ENCODE measurements around the gene SLC18A3. TPM values are rescaled to one million over a fixed set of nuclear protein-coding genes. Genes with fewer than 3 reads are reported as not detected.

The SLC18A3 gene
- total RNA-seq, 1 donor from 2014 or later: not detected

GRCh38 chr10:49615213-49615612 lies 5.1 kb downstream of the SLC18A3 start:
- no peak overlapping the region for H3K4me3 ChIP-seq (ENCODE audit: low read length in 3 of 3)
- peaks cover 6 to 18% (median 10%) of the 10 kb centered on the region in 3 donors for H3K4me1 ChIP-seq (ENCODE audit: control insufficient read depth in 3 of 3, insufficient read depth in 3 of 3, low read length in 3 of 3)
- peaks cover 83 to 88% (median 84%) of the 10 kb centered on the region in 3 donors for H3K27me3 ChIP-seq (ENCODE audit: control insufficient read depth in 3 of 3, insufficient read depth in 3 of 3, low read length in 3 of 3)
- H3K36me3 ChIP-seq (ENCODE audit: control insufficient read depth in 3 of 3, insufficient read depth in 3 of 3, low read length in 3 of 3): no peaks in the 10 kb centered on the region
- H3K9ac ChIP-seq (ENCODE audit: low read depth in 1 of 3, low read length in 3 of 3): no peak overlapping the region
- no peak overlapping the region for H3K27ac ChIP-seq (ENCODE audit: low read depth, low read length)
- no peaks in the 10 kb centered on the region for H3K9me3 ChIP-seq (ENCODE audit: control insufficient read depth in 3 of 3, low read length in 3 of 3)

GRCh38 chr10:49615721-49616120 lies 5.6 kb downstream of the SLC18A3 start:
- H3K9ac ChIP-seq (ENCODE audit: low read depth in 1 of 3, low read length in 3 of 3): no peak overlapping the region
- H3K9me3 ChIP-seq (ENCODE audit: control insufficient read depth in 3 of 3, low read length in 3 of 3): no peaks in the 10 kb centered on the region
- H3K27ac ChIP-seq (ENCODE audit: low read depth, low read length): no peak overlapping the region
- peaks cover 82 to 85% (median 84%) of the 10 kb centered on the region in 3 donors for H3K27me3 ChIP-seq (ENCODE audit: control insufficient read depth in 3 of 3, insufficient read depth in 3 of 3, low read length in 3 of 3)
- H3K4me1 ChIP-seq (ENCODE audit: control insufficient read depth in 3 of 3, insufficient read depth in 3 of 3, low read length in 3 of 3): peaks cover 6 to 18% (median 7%) of the 10 kb centered on the region in 3 donors
- H3K36me3 ChIP-seq (ENCODE audit: control insufficient read depth in 3 of 3, insufficient read depth in 3 of 3, low read length in 3 of 3): no peaks in the 10 kb centered on the region
- no peak overlapping the region for H3K4me3 ChIP-seq (ENCODE audit: low read length in 3 of 3)

- H3K4me3 ChIP-seq (ENCODE audit: low read length in 3 of 3): no peak overlapping the region
- H3K9ac ChIP-seq (ENCODE audit: low read depth in 1 of 3, low read length in 3 of 3): no peak overlapping the region
- H3K9me3 ChIP-seq (ENCODE audit: control insufficient read depth in 3 of 3, low read length in 3 of 3): no peaks in the 10 kb centered on the region
- H3K27me3 ChIP-seq (ENCODE audit: control insufficient read depth in 3 of 3, insufficient read depth in 3 of 3, low read length in 3 of 3): peaks cover 75 to 81% (median 76%) of the 10 kb centered on the region in 3 donors
- no peak overlapping the region for H3K27ac ChIP-seq (ENCODE audit: low read depth, low read length)
- no peaks in the 10 kb centered on the region for H3K36me3 ChIP-seq (ENCODE audit: control insufficient read depth in 3 of 3, insufficient read depth in 3 of 3, low read length in 3 of 3)
- peaks cover 0 to 10% (median 0%) of the 10 kb centered on the region in 3 donors for H3K4me1 ChIP-seq (ENCODE audit: control insufficient read depth in 3 of 3, insufficient read depth in 3 of 3, low read length in 3 of 3)
Measured at GRCh38 chr10:49616421-49617101, 6.5 kb downstream of the SLC18A3 start.

GRCh38 chr10:49617121-49618020 lies 7.3 kb downstream of the SLC18A3 start:
- H3K27me3 ChIP-seq (ENCODE audit: control insufficient read depth in 3 of 3, insufficient read depth in 3 of 3, low read length in 3 of 3): peaks cover 67 to 73% (median 68%) of the 10 kb centered on the region in 3 donors
- H3K4me1 ChIP-seq (ENCODE audit: control insufficient read depth in 3 of 3, insufficient read depth in 3 of 3, low read length in 3 of 3): peaks cover 0 to 5% (median 0%) of the 10 kb centered on the region in 3 donors
- no peak overlapping the region for H3K27ac ChIP-seq (ENCODE audit: low read depth, low read length)
- H3K9ac ChIP-seq (ENCODE audit: low read depth in 1 of 3, low read length in 3 of 3): no peak overlapping the region
- H3K36me3 ChIP-seq (ENCODE audit: control insufficient read depth in 3 of 3, insufficient read depth in 3 of 3, low read length in 3 of 3): no peaks in the 10 kb centered on the region
- no peaks in the 10 kb centered on the region for H3K9me3 ChIP-seq (ENCODE audit: control insufficient read depth in 3 of 3, low read length in 3 of 3)
- no peak overlapping the region for H3K4me3 ChIP-seq (ENCODE audit: low read length in 3 of 3)

GRCh38 chr10:49618821-49619220 lies 8.7 kb downstream of the SLC18A3 start:
- H3K27ac ChIP-seq (ENCODE audit: low read depth, low read length): no peak overlapping the region
- peaks cover 53 to 59% (median 59%) of the 10 kb centered on the region in 3 donors for H3K27me3 ChIP-seq (ENCODE audit: control insufficient read depth in 3 of 3, insufficient read depth in 3 of 3, low read length in 3 of 3)
- H3K9ac ChIP-seq (ENCODE audit: low read depth in 1 of 3, low read length in 3 of 3): no peak overlapping the region
- H3K4me3 ChIP-seq (ENCODE audit: low read length in 3 of 3): no peak overlapping the region
- no peaks in the 10 kb centered on the region for H3K36me3 ChIP-seq (ENCODE audit: control insufficient read depth in 3 of 3, insufficient read depth in 3 of 3, low read length in 3 of 3)
- H3K9me3 ChIP-seq (ENCODE audit: control insufficient read depth in 3 of 3, low read length in 3 of 3): no peaks in the 10 kb centered on the region
- no peaks in the 10 kb centered on the region for H3K4me1 ChIP-seq (ENCODE audit: control insufficient read depth in 3 of 3, insufficient read depth in 3 of 3, low read length in 3 of 3)

GRCh38 chr10:49619613-49620012 lies 9.5 kb downstream of the SLC18A3 start:
- Histone ChIP-seq H3K27me3 (ENCODE audit: control insufficient read depth in 3 of 3, insufficient read depth in 3 of 3, low read length in 3 of 3) (peaks cover 48 to 58% (median 55%) of the 10 kb centered on the region in 3 donors), H3K4me1 (ENCODE audit: control insufficient read depth in 3 of 3, insufficient read depth in 3 of 3, low read length in 3 of 3) (no peaks in the 10 kb centered on the region), H3K4me3 (ENCODE audit: low read length in 3 of 3) (no peak overlapping the region), H3K36me3 (ENCODE audit: control insufficient read depth in 3 of 3, insufficient read depth in 3 of 3, low read length in 3 of 3) (no peaks in the 10 kb centered on the region), H3K27ac (ENCODE audit: low read depth, low read length) (no peak overlapping the region), H3K9ac (ENCODE audit: low read depth in 1 of 3, low read length in 3 of 3) (no peak overlapping the region), H3K9me3 (ENCODE audit: control insufficient read depth in 3 of 3, low read length in 3 of 3) (no peaks in the 10 kb centered on the region)

GRCh38 chr10:49620286-49620810 lies 10.2 kb downstream of the SLC18A3 start:
- H3K4me3 ChIP-seq (ENCODE audit: low read length in 3 of 3): no peak overlapping the region
- H3K27ac ChIP-seq (ENCODE audit: low read depth, low read length): no peak overlapping the region
- no peaks in the 10 kb centered on the region for H3K9me3 ChIP-seq (ENCODE audit: control insufficient read depth in 3 of 3, low read length in 3 of 3)
- no peaks in the 10 kb centered on the region for H3K4me1 ChIP-seq (ENCODE audit: control insufficient read depth in 3 of 3, insufficient read depth in 3 of 3, low read length in 3 of 3)
- peaks cover 41 to 54% (median 48%) of the 10 kb centered on the region in 3 donors for H3K27me3 ChIP-seq (ENCODE audit: control insufficient read depth in 3 of 3, insufficient read depth in 3 of 3, low read length in 3 of 3)
- H3K9ac ChIP-seq (ENCODE audit: low read depth in 1 of 3, low read length in 3 of 3): no peak overlapping the region
- H3K36me3 ChIP-seq (ENCODE audit: control insufficient read depth in 3 of 3, insufficient read depth in 3 of 3, low read length in 3 of 3): no peaks in the 10 kb centered on the region

GRCh38 chr10:49620841-49621378 lies 10.8 kb downstream of the SLC18A3 start:
- Histone ChIP-seq H3K9me3 (ENCODE audit: control insufficient read depth in 3 of 3, low read length in 3 of 3) (no peaks in the 10 kb centered on the region), H3K36me3 (ENCODE audit: control insufficient read depth in 3 of 3, insufficient read depth in 3 of 3, low read length in 3 of 3) (no peaks in the 10 kb centered on the region), H3K27me3 (ENCODE audit: control insufficient read depth in 3 of 3, insufficient read depth in 3 of 3, low read length in 3 of 3) (peaks cover 35 to 49% (median 42%) of the 10 kb centered on the region in 3 donors), H3K4me1 (ENCODE audit: control insufficient read depth in 3 of 3, insufficient read depth in 3 of 3, low read length in 3 of 3) (no peaks in the 10 kb centered on the region), H3K9ac (ENCODE audit: low read depth in 1 of 3, low read length in 3 of 3) (no peak overlapping the region), H3K27ac (ENCODE audit: low read depth, low read length) (no peak overlapping the region), H3K4me3 (ENCODE audit: low read length in 3 of 3) (no peak overlapping the region)

GRCh38 chr10:49621561-49621960 lies 11.5 kb downstream of the SLC18A3 start:
- Histone ChIP-seq H3K9ac (ENCODE audit: low read depth in 1 of 3, low read length in 3 of 3) (no peak overlapping the region), H3K4me1 (ENCODE audit: control insufficient read depth in 3 of 3, insufficient read depth in 3 of 3, low read length in 3 of 3) (no peaks in the 10 kb centered on the region), H3K36me3 (ENCODE audit: control insufficient read depth in 3 of 3, insufficient read depth in 3 of 3, low read length in 3 of 3) (no peaks in the 10 kb centered on the region), H3K4me3 (ENCODE audit: low read length in 3 of 3) (no peak overlapping the region), H3K27me3 (ENCODE audit: control insufficient read depth in 3 of 3, insufficient read depth in 3 of 3, low read length in 3 of 3) (peaks cover 29 to 43% (median 36%) of the 10 kb centered on the region in 3 donors), H3K27ac (ENCODE audit: low read depth, low read length) (no peak overlapping the region), H3K9me3 (ENCODE audit: control insufficient read depth in 3 of 3, low read length in 3 of 3) (no peaks in the 10 kb centered on the region)
